RKO (cell line): ENCODE results near the gene SRRM3.
"Not testable (repeated sequence)": the region's sequence is repeated elsewhere in the genome, so short reads cannot be mapped to it uniquely, and the experiment has no call there.

Source experiments
- DNase-seq: peaks from one replicate; pipeline ENCODE4 v3.0.0-alpha.2; 2016; ENCODE audit warnings: low spot score

SRRM3 gene

GRCh38 chr7:76315364-76315763, 113.7 kb downstream of the SRRM3 start:
- DNase-seq = no peak

DNA sequence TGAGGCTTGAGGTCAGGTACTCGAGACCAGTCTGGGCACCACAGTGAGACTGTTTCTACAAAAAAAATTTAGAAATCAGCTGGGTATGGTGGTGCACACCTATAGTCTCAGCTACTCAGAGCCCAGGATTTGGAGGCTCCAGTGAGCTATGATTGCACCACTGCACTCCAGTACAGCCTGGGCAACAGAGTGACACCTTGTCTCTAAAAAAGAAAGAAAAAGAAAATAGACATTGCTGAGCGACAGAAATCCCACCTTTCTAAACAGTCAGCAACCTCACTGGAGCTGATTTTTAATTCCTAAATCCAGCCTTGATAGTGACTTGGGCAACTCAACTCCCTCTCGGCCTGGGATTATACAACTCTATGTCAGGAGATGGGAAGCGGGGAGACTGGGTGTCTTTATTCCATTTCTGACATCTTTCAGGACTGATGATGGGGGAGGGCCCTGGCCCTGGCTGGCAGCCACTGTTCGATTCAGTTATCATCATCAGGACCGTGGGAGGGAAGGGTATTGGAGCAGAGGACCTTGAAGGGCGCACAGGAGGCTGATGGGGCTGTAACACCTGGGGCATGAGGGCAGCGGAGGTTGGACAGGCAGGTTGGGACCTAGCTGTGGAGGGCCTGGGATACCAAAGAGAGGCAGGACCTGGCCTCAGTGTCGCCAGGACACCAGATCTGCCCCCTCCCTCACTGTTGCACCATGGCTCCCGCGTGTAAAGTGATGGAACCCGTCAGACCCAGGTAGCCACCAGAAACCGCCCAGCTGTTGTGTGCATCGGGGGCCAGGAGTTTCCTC, 115.5 kb downstream of the SRRM3 start:
- DNase-seq = no peak

DNA sequence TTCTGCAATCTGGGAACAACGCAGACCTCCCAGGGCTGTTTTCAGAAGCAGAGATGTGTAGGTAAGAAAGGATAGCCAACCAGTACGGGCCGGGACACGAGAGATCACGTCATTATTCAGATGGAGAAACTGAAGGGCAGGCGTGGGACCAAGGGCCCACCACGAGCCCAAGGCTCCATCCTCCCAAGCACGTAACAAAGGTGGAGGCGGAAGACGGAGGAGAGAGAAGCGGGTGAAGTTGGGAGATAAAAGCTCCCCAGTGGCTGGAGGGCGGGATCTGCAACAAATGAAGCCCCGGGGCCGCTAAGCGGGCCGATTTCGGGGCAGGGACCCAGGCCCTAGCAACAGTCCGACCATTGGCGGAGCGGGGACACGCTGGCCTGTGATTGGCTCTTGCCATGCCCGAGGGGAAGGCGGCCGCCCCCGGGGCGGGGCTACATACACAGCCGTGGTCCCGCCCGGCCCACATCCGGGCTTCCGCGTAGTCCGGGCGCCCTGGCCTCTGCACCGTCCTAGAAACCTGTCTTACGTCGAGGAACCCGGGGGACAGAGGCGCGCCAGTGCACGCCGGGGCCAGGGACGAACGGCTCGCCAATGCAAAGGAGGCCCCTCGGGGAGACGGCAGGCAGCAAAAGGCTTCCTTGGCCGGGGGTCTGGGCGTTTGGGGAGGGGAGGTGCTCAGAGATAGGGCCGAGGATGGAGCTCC, 116.2 kb downstream of the SRRM3 start:
- peak; percentile 98 for DNase-seq

DNA sequence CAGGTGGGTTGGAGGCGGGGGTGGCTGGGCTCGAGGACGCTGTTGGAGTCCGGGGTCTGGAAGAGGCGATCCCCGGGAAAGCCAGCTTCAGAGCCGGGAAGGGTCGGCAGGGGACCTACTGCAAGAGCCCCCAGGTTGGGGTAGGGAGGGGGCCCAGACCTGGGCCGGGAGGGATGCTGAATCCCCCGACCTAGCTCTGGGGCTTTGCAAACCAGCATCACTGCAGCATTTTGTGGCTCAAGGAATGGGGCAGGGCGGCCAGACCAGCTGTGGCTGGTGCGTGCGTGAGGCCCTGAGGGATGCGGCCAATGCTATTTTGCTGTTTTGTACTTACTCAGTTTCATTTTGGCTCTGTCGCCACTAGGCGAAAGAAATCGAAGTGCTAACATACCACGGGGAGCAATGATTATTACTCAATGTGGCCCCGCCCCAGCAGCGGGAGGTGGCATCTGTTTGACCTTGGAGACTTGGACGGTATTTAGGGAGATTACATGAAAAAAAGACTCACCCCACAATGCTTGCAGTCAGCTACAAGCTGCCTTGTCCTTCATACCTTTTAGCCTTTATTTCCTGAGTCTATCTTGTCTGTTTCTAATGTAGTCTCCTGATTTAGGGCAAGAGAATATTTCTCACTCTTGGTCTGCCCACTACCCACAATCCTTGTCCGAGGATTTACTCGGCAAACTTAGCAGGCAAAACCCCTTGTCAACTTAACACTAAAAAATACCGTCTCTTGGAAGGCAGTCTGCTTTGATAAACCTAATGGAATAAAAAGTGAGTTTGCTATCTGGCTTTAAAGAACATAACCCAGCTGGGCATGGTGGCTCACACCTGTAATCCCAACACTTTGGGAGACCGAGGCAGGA, 117.0 kb downstream of the SRRM3 start:
- DNase-seq = peak; percentile 92

GRCh38 chr7:76325092-76325491, 123.4 kb downstream of the SRRM3 start:
- DNase-seq = no peak

- no peak for DNase-seq
These were observed 124.1 kb downstream of the SRRM3 start for GRCh38 chr7:76325811-76326210.

DNA sequence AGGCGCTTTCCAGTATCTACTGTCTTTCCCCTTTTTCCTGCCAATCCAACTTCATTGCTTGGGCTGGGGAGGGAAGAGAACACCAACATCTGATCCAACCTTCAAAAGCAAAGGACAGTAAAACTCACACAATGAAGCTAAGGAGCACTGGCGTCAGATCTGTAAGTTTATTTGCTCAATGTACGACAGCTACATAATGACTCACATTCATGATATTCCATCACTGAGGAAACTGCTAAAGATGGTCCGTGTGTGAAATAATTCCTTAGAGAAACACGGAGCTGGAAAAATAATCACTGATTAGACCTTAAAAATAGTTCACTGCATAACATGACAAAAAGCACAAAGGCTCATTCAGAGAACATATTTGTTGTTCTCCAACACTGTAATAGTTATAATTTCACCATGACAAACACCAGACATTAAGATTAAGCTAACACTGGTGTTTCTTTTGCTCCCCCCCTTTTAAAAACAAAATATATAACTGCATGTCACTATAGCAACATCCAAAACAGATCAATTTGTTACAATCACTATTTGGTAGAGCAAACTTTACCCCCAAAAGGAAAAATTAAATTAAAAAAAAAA, 125.0 kb downstream of the SRRM3 start:
- DNase-seq = no peak

GRCh38 chr7:76327610-76328009, 125.9 kb downstream of the SRRM3 start:
- DNase-seq = no peak

DNA sequence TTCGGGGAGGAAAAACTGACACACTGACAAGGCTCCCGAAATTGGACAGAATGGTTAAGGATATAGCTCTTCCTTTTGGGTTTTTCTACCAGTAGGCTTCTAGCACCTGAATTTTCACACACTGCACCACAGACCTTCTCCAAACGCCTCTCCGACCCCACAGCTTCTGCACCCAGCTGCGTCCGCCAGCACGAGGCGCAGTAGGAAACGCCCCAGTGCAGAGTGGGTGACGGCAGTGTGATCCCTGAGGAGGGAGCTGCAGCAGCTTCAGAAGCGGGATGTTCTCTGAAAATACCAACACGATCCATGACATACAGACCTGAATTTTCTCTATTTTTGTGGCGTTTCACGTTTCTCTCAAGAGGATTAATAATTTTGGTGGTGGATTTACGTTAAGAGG, 126.7 kb downstream of the SRRM3 start:
- DNase-seq = no peak

- no peak for DNase-seq
These were observed 127.8 kb downstream of the SRRM3 start for GRCh38 chr7:76329479-76329878.

DNA sequence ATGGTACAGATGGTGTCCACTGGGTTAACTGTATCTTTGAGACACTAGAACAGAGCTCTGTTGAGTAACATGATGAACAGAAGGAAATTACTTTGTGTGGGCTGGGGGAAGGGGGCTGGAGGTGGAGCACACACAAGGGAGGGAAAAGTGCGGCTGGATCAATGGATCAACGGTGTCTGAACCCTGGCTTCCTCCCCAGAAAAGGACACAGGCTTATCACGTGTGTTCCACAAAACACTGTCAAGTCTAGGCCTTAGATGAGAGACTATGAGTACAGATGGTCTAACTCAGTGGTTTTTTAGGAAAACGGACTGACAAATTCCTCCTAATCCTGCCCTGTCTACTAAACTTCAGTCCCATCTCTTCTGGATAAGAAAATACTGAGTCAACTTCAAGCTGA, 128.6 kb downstream of the SRRM3 start:
- no peak for DNase-seq

DNA sequence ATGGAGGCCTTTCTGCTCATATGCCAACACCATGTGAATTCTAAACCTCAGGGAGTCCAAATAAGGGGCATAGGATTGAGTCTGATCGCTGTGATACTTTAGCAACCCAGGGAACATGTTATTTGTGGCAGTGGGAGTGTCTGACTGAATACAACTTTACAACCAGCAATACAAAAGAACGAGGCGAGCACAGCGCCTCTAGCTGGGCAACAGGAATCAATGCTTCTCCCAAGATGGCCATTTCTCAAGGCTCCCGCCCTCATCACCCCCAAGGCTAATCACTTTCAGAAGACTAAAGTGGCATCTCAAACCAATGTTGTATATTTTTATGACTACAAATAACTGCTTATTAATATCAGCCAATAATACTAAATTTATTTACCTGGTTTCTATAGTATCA, 129.0 kb downstream of the SRRM3 start:
- DNase-seq = no peak

DNA sequence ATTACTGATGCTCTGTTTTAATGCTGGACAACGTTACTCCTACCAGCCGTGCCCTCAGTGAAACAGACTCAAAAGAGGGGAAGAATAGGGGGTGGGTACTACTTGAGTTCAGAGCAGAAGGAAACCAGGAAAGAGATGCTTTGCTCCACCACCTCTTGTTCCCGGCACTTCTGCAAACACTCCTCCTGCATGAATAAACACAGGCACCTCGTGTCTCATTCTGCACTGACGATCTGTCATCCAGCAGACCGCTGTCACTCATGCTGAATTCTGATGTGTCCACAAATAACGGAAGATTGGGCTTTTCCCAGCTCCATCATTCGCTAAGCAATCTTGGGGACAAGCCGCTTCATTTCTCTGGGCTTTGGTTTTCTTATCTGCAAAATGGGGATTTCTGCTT, 130.4 kb downstream of the SRRM3 start:
- no peak for DNase-seq

- DNase-seq = no peak
These were observed 131.9 kb downstream of the SRRM3 start for GRCh38 chr7:76333511-76334101.

DNA sequence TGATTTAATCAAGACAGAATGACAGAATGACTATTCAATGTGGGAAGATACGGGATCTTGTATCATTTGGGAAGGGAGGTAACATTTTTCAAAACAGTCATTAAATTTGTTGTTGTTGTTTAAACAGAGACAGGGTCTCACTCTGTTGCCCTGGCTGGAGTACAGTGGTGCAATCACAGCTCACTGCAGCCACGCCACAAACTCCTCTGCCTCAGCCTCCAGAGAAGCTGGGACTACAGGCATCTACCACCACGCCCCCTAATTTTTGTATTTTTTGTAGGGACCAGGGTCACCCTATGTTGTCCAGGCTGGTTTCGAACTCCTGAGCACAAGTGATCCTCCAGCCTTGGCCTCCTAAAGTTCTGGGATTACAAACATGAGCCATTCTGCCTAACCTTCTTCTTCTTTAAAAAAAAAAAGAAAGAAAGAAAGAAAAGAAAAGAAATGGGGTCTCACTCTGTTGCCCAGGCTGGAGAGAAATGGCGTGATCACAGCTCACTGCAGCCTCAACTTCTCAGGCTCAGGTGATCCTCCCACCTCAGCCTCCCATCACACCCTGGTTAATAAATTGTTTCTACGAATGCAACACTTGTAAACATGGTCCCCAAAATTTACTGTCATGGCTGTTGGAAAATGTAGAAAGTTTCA, 132.7 kb downstream of the SRRM3 start:
- DNase-seq = no peak

DNA sequence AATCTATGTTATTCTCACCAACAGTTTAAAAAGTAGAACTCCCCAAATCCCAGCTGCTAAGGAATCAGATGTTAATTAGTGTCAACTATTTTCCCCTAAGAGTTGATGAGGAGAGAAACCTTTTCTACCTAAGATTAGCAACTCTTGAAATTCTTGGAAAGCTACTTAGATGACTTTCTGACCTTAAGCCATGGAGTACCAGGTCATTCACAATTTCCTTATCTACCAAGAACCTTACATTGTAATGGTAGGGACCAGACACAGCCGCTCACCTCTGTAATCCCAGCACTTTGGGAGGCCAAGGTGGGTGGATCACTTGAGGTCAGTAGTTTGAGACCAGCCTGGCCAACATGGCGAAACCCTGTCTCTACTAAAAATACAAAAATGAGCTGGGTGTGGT, 133.7 kb downstream of the SRRM3 start:
- not testable (repeated sequence) for DNase-seq

GRCh38 chr7:76336094-76336493, 134.4 kb downstream of the SRRM3 start:
- no peak for DNase-seq
